Upper lobe of left lung (tissue), 6 donors: Measurements from ENCODE around the gene TSPAN12. TPM values are rescaled to one million over a fixed set of nuclear protein-coding genes. Genes with fewer than 3 reads are reported as not detected.

Source experiments
- ATAC-seq, 2 donors: fragments of 200-7000 bp; cut with Tn5 transposase; one replicate each; pipeline ENCODE4 v1.9.1; 2022; ENCODE audit warnings: mild to moderate bottlenecking in 2 of 2, moderate library complexity in 2 of 2; ENCODE audit not compliant: low FRiP score in 2 of 2
- DNase-seq, 2 donors: peaks; one replicate each; pipeline ENCODE4 v3.0.0-alpha.2; 2019 to 2020
- H3K27ac ChIP-seq, 4 donors: fragments of 200-600 bp; sonication (generic); one replicate each; pipeline ENCODE4 v1.5.1; 2016 to 2019
- H3K27me3 ChIP-seq, 4 donors: fragments of 200-600 bp; sonication (generic); one replicate each; pipeline ENCODE4 v1.5.1; 2017 to 2019
- H3K36me3 ChIP-seq, 4 donors: fragments of 200-600 bp; sonication (generic); one replicate each; pipeline ENCODE4 v1.5.1; 2016 to 2019
- H3K4me1 ChIP-seq, 4 donors: fragments of 200-600 bp; sonication (generic); one replicate each; pipeline ENCODE4 v1.5.1; 2018 to 2019
- H3K4me3 ChIP-seq, 4 donors: fragments of 200-600 bp; sonication (generic); one replicate each; pipeline ENCODE4 v1.5.1; 2017 to 2019; ENCODE audit warnings: mild to moderate bottlenecking in 2 of 4, moderate library complexity in 1 of 4
- H3K9me3 ChIP-seq, 4 donors: fragments of 200-600 bp; sonication (generic); one replicate each; pipeline ENCODE4 v1.5.1; 2018 to 2019
- EP300 ChIP-seq, 4 donors: sonication (generic); formaldehyde crosslinking; IDR thresholded peaks; one replicate each; pipeline ENCODE4 v1.5.1; 2017; ENCODE audit warnings: antibody characterized with exemption in 4 of 4, control low read depth in 2 of 4
- POLR2A ChIP-seq, 4 donors: fragments of 450-650 bp; IDR thresholded peaks; one replicate each; pipeline ENCODE4 v1.5.1; 2016 to 2017; ENCODE audit warnings: antibody characterized with exemption in 4 of 4, mild to moderate bottlenecking in 2 of 4
- POLR2AphosphoS5 ChIP-seq, 2 donors: sonication (generic); formaldehyde crosslinking; IDR thresholded peaks; one replicate each; pipeline ENCODE4 v1.5.1; 2017; ENCODE audit warnings: antibody characterized with exemption in 2 of 2
- WGBS, 2 donors: methylation state at CpG; one replicate each; pipeline ENCODE4 v1.1.5; 2017 to 2018; 5-methylcytosine and 5-hydroxymethylcytosine counted together
- total RNA-seq, 6 donors: library from RNA; depleted of rRNA in 4 of 6; stranded (reverse); fragments of >200 nt in 4 of 6; gene quantifications; one replicate each; pipeline versions ENCODE4 v1.1.0 to v1.2.1, GENCODE V29; 2016 to 2021
- TF ChIP-seq, protein P1 (sequence below), 6 experiments: fragments of 450-650 bp in 4 of 6; fragments of 200-600 bp in 2 of 6; sonication (generic) in 2 of 6; IDR thresholded peaks; one replicate each; pipeline ENCODE4 v1.5.1; 2016 to 2019; ENCODE audit warnings: antibody characterized with exemption in 6 of 6
- donor health status: DM: no; HTN: no; CAD: no; lungs with moderate emphysema.
- donor health status: DM: no; HTN: yes; CAD: no; lungs with severe emphysema.

The TSPAN12 gene
- total RNA-seq, 6 donors from 2014 or later = 22.0 to 56.3 (median 40.0) TPM

- H3K27ac ChIP-seq = no peak overlapping the region
- ATAC-seq (no peak), DNase-seq (no peak)
- TF ChIP-seq POLR2A (IDR thresholded peaks at IDR 0.05) (no peak), EP300 (IDR thresholded peaks at IDR 0.05) (no peak), POLR2AphosphoS5 (IDR thresholded peaks at IDR 0.05) (no peak)
- TF ChIP-seq, protein P1, sequence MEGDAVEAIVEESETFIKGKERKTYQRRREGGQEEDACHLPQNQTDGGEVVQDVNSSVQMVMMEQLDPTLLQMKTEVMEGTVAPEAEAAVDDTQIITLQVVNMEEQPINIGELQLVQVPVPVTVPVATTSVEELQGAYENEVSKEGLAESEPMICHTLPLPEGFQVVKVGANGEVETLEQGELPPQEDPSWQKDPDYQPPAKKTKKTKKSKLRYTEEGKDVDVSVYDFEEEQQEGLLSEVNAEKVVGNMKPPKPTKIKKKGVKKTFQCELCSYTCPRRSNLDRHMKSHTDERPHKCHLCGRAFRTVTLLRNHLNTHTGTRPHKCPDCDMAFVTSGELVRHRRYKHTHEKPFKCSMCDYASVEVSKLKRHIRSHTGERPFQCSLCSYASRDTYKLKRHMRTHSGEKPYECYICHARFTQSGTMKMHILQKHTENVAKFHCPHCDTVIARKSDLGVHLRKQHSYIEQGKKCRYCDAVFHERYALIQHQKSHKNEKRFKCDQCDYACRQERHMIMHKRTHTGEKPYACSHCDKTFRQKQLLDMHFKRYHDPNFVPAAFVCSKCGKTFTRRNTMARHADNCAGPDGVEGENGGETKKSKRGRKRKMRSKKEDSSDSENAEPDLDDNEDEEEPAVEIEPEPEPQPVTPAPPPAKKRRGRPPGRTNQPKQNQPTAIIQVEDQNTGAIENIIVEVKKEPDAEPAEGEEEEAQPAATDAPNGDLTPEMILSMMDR (IDR thresholded peaks at IDR 0.05) = no peak
- no peak overlapping the region for H3K4me3 ChIP-seq
- WGBS, 2 donors = 77 to 91% methylated on average over 1 of the region's 1 CpG
- no peaks in the 10 kb centered on the region for H3K27me3 ChIP-seq
- no peaks in the 10 kb centered on the region for H3K9me3 ChIP-seq
- no peaks in the 10 kb centered on the region for H3K36me3 ChIP-seq
- H3K4me1 ChIP-seq = peaks cover 0 to 5% (median 0%) of the 10 kb centered on the region in 4 donors
Observed at GRCh38 chr7:120867932-120868331, 10.0 kb upstream of the TSPAN12 start.

GRCh38 chr7:120865191-120865981, 7.4 kb upstream of the TSPAN12 start:
- TF ChIP-seq, protein P1 (IDR thresholded peaks at IDR 0.05) = no peak
- TF ChIP-seq POLR2A (IDR thresholded peaks at IDR 0.05) (no peak), POLR2AphosphoS5 (IDR thresholded peaks at IDR 0.05) (no peak), EP300 (IDR thresholded peaks at IDR 0.05) (no peak)
- 90 to 95% methylated on average over 1 of the region's 1 CpG for WGBS, 2 donors
- Histone ChIP-seq H3K9me3 (no peaks in the 10 kb centered on the region), H3K4me1 (peaks cover 0 to 5% (median 0%) of the 10 kb centered on the region in 4 donors), H3K27me3 (no peaks in the 10 kb centered on the region), H3K4me3 (no peak overlapping the region), H3K27ac (no peak overlapping the region), H3K36me3 (no peaks in the 10 kb centered on the region)
- no peak for DNase-seq
- no peak for ATAC-seq

- no peaks in the 10 kb centered on the region for H3K9me3 ChIP-seq
- TF ChIP-seq POLR2A (IDR thresholded peaks at IDR 0.05) (no peak), EP300 (IDR thresholded peaks at IDR 0.05) (no peak), POLR2AphosphoS5 (IDR thresholded peaks at IDR 0.05) (no peak)
- TF ChIP-seq, protein P1 (IDR thresholded peaks at IDR 0.05) = no peak
- H3K4me3 ChIP-seq = no peak overlapping the region
- 77 to 81% methylated on average over 6 of the region's 6 CpGs for WGBS, 2 donors
- H3K27me3 ChIP-seq = no peaks in the 10 kb centered on the region
- peaks cover 0 to 6% (median 0%) of the 10 kb centered on the region in 4 donors for H3K4me1 ChIP-seq
- no peak overlapping the region for H3K27ac ChIP-seq
- no peak for DNase-seq
- H3K36me3 ChIP-seq = no peaks in the 10 kb centered on the region
- ATAC-seq = no peak
Observed at GRCh38 chr7:120864141-120864900, 6.4 kb upstream of the TSPAN12 start.

DNA sequence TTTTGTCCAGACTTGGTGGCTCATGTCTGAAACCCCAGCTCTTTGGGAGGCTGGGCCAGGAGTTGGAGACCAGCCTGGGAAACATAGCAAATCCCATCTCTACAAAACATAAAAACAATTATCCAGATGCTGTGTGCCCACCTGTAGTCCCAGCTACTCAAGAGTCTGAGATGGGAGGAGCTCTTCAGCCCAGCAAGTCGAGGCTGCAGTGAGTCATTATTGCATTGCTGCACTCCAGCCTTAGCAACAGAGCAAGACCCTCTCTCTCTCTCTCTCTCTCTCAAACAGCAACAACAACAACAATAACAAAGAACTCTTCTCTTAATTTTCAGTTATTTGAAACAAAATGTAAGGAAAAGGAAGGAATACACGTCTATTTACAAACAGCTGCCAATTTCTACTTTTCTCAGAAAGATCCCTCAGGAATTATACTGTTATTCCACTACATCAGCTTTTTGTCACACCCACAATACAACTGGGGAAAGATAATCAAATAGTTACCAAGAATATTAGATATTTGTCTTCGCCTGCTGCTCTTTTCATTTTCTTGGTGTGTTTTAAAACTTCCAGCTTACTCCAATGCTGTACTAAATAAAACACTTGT, 5.1 kb upstream of the TSPAN12 start:
- Histone ChIP-seq H3K4me3 (no peak overlapping the region), H3K27ac (no peak overlapping the region), H3K36me3 (no peaks in the 10 kb centered on the region), H3K27me3 (no peaks in the 10 kb centered on the region), H3K9me3 (no peaks in the 10 kb centered on the region), H3K4me1 (peaks cover 0 to 15% (median 3%) of the 10 kb centered on the region in 4 donors)
- no peak for ATAC-seq
- no peak for TF ChIP-seq POLR2A (IDR thresholded peaks at IDR 0.05)
- no peak for TF ChIP-seq POLR2AphosphoS5 (IDR thresholded peaks at IDR 0.05)
- no peak for TF ChIP-seq EP300 (IDR thresholded peaks at IDR 0.05)
- TF ChIP-seq, protein P1 (IDR thresholded peaks at IDR 0.05) = no peak
- WGBS, 2 donors = 63 to 75% methylated on average over 3 of the region's 3 CpGs
- no peak for DNase-seq
